Stomach smooth muscle (tissue), 2 donors: Measurements from ENCODE around the gene SMAD6.

Experiments
- H3K27ac ChIP-seq: one replicate; pipeline ENCODE4 v1.7.0; 2013; ENCODE audit warnings: mild to moderate bottlenecking, low read length, inconsistent platforms
- H3K27me3 ChIP-seq, 2 donors: one replicate each; pipeline ENCODE4 v1.7.0; 2013; ENCODE audit warnings: low read length in 2 of 2; ENCODE audit not compliant: insufficient read depth in 2 of 2, control insufficient read depth in 1 of 2
- H3K36me3 ChIP-seq, 2 donors: one replicate each; pipeline ENCODE4 v1.7.0; 2013; ENCODE audit warnings: low read length in 2 of 2; ENCODE audit not compliant: control insufficient read depth in 2 of 2, insufficient read depth in 2 of 2
- H3K4me1 ChIP-seq: one replicate; pipeline ENCODE4 v1.7.0; 2013; ENCODE audit warnings: low read length; ENCODE audit not compliant: control insufficient read depth, insufficient read depth
- H3K4me3 ChIP-seq, 2 donors: one replicate each; pipeline ENCODE4 v1.7.0; 2013; ENCODE audit warnings: low read length in 2 of 2
- H3K9ac ChIP-seq, 2 donors: one replicate each; pipeline ENCODE4 v1.7.0; 2013; ENCODE audit warnings: low read length in 2 of 2, mild to moderate bottlenecking in 1 of 2
- H3K9me3 ChIP-seq, 2 donors: one replicate each; pipeline ENCODE4 v1.7.0; 2013; ENCODE audit warnings: low read length in 2 of 2; ENCODE audit not compliant: control insufficient read depth in 2 of 2
- donor health status: healthy.
- donor health status: Pancreatic carcinoma.

Gene SMAD6

DNA sequence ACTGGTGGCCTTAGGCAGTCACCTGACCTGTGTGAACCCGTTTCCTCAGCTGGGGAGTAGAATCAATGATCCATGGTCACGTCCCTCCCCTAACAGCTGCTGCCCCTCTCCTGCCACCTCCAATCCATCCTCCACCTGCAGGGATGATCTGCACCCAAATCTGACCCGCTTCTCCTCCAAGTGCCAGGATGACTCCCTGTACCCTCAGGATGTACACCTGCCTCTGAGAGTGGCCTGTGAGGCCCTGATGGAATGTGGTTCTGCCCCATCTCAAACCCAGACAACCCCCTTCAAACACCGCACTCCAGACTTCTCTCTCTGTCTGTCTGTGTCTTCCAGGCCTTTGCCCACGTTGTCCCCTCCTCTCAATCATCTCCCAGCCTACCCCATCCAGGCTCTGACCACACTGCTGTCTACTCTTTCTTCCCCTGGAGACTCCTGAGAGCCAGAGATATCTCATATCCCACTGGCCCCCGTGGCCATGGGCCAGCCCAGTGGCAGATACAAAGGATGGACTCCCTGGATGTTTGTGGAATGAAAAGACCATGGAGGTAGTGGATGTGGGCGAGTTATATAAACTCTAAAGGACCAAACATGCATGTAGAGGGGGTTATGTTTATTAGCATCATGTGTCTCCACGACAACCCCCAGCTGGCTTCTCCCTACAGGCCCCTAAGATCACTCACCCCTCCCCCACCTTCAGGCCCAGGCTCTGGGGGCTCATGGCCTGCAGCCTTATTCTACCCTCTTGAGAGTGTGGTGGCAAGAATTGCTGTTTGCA, 84.9 kb downstream of the SMAD6 start:
- no peaks in the 10 kb centered on the region for H3K36me3 ChIP-seq
- H3K27me3 ChIP-seq: no peaks in the 10 kb centered on the region
- H3K4me1 ChIP-seq: peaks cover 7% of the 10 kb centered on the region
- H3K9me3 ChIP-seq: no peaks in the 10 kb centered on the region
- no peak overlapping the region for H3K4me3 ChIP-seq
- H3K27ac ChIP-seq: no peak overlapping the region
- no peak overlapping the region for H3K9ac ChIP-seq

DNA sequence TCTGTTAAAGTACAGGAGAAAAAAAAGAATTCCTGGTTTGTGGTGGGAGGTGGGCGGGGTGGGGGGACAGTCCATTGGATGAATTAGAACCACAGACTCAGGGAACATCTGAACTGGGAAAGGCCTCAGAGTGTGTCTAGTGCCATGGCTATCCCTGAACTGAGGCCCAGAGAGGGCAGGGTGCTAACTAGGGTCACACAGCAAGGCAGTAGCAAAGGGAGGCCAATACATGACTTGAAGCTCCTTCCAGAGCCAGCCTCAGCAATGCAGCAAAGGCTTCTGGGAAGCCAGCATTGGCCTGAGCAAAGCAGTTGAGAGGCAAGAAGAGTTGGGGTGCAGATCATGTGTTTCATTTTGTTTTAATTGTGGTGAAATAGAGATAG, 85.4 kb downstream of the SMAD6 start:
- peaks cover 7% of the 10 kb centered on the region for H3K4me1 ChIP-seq
- no peak overlapping the region for H3K4me3 ChIP-seq
- H3K9ac ChIP-seq: no peak overlapping the region
- H3K27me3 ChIP-seq: no peaks in the 10 kb centered on the region
- H3K27ac ChIP-seq: no peak overlapping the region
- H3K9me3 ChIP-seq: no peaks in the 10 kb centered on the region
- H3K36me3 ChIP-seq: no peaks in the 10 kb centered on the region

DNA sequence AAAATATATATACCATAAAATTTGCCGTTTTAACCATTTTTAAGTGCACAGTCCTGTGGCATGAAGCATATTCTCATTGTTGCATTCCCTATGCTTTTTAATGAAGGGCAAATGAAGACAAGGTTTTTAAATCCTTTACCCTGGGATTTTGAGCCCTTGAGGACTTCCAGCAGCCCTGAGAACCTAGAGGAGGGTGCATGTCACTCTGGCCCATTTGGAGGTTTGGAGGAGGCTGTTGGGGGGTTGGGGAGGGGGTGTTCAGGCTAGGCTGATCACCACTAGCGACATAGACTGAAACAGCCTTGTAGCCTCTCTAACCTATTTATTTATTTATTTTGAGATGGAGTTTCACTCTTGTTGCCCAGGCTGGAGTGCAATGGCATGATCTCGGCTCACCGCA, 86.0 kb downstream of the SMAD6 start:
- Histone ChIP-seq H3K9ac (no peak overlapping the region), H3K4me1 (peaks cover 7% of the 10 kb centered on the region), H3K27me3 (no peaks in the 10 kb centered on the region), H3K9me3 (no peaks in the 10 kb centered on the region), H3K27ac (no peak overlapping the region), H3K4me3 (no peak overlapping the region), H3K36me3 (no peaks in the 10 kb centered on the region)

DNA sequence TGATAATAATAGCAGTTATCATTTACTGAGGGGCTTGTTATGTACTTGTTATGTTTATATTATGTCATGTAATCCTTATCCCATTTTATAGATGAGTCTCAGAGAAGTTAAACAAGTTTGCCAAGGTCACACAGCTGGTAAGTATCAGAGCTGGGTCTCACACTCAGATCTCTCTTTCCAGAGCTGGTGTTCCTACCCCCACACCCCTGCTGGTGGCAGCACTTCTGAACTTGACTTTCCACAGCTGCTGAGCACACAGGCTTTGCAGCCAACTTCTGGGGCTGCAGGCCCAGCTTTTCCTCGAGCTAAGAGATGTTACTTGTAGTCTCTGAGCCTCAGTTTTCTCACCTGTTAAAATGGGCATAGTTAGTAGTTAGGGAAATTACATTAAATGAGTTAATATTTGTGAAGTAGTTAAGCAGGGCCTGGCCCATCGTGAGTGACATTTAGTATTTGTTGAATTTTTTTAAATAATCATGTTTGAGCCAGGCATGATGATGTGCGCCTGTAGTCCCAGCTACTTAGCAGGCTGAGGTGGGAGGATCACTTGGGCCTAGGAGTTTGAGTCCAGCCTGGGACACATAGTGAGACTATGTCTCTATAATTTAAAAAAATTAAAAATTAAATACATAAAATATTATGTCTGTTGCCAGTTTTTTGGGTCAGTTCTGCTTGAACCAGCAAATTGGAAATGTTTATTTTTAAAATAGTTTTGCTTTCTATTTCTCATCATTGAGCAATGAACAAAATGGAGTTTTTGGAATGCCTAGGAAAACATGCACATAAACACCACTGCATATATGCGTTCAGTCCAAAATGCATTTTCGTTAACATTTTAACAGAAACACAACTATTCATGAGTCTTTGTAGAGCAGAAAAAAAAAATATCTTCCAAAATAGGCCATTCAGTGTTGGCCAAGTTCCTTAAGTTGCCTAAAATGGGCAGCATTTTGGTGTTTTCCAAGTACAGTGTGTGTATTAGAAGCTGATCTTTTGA, 87.3 kb downstream of the SMAD6 start:
- no peak overlapping the region for H3K27ac ChIP-seq
- H3K27me3 ChIP-seq: no peaks in the 10 kb centered on the region
- H3K4me1 ChIP-seq: peaks cover 7% of the 10 kb centered on the region

DNA sequence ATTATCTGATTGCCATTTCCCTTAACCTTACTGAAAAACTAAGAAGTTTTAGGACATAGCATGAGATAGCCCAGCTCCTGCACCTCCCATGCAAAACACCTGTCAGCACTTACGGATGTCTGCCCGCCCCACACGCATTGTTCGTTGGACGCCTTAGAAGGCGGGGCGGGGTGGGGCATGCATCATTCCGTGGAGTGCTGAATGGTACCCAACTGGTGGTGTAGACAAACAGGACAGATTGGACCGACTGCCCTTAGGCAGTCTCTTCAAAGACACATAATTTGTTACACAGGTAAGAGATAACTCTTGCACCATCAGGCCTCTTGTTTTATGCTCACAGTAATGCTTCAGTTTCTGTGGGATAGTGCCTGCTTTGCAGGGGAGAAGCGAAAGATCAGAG, 93.8 kb downstream of the SMAD6 start:
- no peaks in the 10 kb centered on the region for H3K9me3 ChIP-seq
- no peak overlapping the region for H3K9ac ChIP-seq
- no peaks in the 10 kb centered on the region for H3K36me3 ChIP-seq
- no peak overlapping the region for H3K4me3 ChIP-seq
- no peaks in the 10 kb centered on the region for H3K4me1 ChIP-seq
- H3K27ac ChIP-seq: no peak overlapping the region
- H3K27me3 ChIP-seq: peaks cover 0 to 2% of the 10 kb centered on the region in 2 donors

More for the DNA sequence above, 87.3 kb downstream of the SMAD6 start:
- H3K9me3 ChIP-seq: no peaks in the 10 kb centered on the region
- H3K36me3 ChIP-seq: no peaks in the 10 kb centered on the region
- H3K9ac ChIP-seq: no peak overlapping the region
- H3K4me3 ChIP-seq: no peak overlapping the region

DNA sequence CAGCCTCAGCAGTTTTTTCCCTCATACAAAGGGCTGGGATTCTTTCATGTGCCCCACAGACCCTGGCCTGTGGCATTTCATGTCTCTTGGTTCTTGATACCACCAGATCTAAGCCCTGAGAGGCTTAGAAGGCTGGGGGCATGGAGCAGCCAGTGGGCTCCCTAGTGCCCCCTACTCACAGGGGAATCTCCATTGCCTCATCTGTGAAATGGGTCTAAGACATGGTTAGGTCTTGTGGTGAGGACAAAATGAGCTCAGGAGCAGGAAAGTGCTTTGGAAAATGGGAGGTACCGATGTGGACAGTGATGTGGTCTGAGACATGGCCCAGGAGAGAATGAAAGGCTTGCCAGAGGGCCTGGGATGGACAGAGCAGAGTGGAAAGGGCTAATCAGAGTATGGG, 94.3 kb downstream of the SMAD6 start:
- no peak overlapping the region for H3K9ac ChIP-seq
- H3K4me1 ChIP-seq: no peaks in the 10 kb centered on the region

DNA sequence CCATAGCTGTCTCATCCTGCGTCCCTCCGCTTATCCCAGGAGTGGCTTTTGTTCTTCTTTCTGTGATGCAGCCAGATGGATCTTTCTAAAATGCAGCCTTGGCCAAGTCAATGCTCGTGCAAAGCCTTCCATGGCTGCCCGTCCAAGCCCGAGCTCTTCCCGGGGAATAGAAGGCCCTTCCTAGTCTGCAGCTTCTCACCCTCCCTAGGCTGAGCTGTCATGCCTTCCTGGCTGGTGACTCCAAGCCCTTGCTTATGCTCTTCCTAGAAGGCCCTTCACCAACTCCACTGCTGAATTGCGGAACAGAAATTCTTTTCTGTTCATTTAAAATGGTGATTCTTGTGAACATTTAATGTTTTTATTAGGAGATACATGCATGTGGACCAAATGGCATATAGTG, 95.9 kb downstream of the SMAD6 start:
- no peak overlapping the region for H3K4me3 ChIP-seq
- no peaks in the 10 kb centered on the region for H3K36me3 ChIP-seq
- no peak overlapping the region for H3K27ac ChIP-seq
- H3K4me1 ChIP-seq: peaks cover 12% of the 10 kb centered on the region
- peaks cover 0 to 2% of the 10 kb centered on the region in 2 donors for H3K27me3 ChIP-seq
- no peaks in the 10 kb centered on the region for H3K9me3 ChIP-seq
- H3K9ac ChIP-seq: no peak overlapping the region

More for the DNA sequence above, 94.3 kb downstream of the SMAD6 start:
- Histone ChIP-seq H3K9me3 (no peaks in the 10 kb centered on the region), H3K36me3 (no peaks in the 10 kb centered on the region), H3K4me3 (no peak overlapping the region), H3K27ac (no peak overlapping the region), H3K27me3 (peaks cover 0 to 2% of the 10 kb centered on the region in 2 donors)

DNA sequence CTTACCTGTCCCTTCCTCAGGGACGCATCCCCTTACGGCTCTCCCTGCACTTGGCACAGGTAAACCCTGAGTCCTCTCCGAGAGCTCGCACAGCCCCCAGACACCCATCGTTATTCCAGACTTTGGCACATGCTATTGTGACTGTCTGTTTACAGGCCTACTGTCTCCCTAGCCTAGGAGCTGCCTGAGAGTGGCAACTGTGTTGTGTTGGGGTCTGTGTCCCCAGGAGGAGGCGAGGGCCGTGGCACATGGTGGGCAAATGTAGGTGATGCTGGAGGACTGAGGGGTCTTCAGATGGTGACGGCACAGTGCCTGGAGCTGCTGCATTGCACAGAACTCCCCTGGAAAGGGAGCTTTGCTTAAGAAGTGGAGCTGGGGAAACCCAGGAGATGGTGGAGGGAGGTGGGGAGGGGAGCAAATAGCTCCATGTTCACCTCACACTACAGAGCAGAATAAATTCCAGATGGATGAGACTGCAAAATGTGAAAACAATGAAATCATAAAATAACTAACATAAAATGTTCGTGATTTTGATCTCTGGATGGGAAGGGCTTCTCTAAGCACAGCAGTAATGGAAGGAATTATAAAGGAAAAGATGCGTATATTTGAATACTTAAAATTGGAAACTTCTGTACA, 96.5 kb downstream of the SMAD6 start:
- no peak overlapping the region for H3K9ac ChIP-seq
- no peaks in the 10 kb centered on the region for H3K36me3 ChIP-seq
- H3K27me3 ChIP-seq: peaks cover 0 to 2% of the 10 kb centered on the region in 2 donors
- H3K9me3 ChIP-seq: no peaks in the 10 kb centered on the region
- H3K4me3 ChIP-seq: no peak overlapping the region
- no peak overlapping the region for H3K27ac ChIP-seq
- peaks cover 18% of the 10 kb centered on the region for H3K4me1 ChIP-seq

DNA sequence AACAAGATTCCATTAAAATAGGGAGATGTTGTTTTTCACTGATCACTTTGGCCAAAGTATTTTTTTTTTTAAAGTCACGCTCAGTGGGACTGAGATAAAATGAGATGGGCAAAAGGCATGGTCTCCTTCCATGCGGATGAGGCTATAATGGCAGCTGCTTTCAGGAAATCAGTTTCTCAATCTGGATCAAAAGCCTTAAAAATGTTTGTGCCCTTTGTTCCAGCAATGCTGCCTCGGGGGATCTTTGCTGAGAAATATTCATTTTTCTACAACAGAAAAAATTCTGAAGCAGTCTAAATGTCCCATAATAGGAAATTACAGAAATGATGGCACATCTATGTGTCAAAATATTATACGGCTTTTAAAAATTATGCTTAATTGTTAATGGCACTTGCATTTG, 97.2 kb downstream of the SMAD6 start:
- no peaks in the 10 kb centered on the region for H3K36me3 ChIP-seq

DNA sequence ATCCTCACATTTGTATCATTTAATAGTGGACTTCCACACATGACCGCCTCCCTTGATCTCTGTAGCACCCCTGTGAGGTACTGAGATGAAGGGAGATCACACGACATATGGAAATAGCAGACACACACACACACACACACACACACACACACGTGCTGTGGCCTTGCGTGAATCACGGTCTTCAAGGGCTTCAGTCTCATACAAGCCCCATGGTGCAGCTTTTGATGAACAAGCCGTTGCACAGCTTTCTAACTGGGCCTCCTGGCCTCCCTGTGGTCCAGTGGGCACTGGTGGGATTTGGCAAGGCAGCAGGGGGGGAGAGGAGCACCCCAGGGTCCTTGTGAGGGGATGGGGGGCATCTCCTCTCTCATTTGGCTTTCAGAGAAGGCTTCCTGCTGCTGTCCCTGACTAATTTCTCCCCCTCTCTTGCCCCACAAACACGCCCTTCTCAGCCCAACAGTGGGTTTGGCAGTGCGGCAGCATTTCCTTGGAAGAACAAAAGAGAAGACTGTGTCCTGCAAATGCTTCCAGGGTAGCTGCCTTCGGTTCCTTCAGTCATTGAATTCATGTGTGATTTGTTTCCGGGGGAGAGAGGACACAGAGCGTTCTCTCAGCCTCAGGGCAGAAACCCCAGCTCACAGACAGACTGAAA, 98.7 kb downstream of the SMAD6 start:
- Histone ChIP-seq H3K4me3 (no peak overlapping the region), H3K27ac (no peak overlapping the region), H3K9me3 (no peaks in the 10 kb centered on the region), H3K36me3 (no peaks in the 10 kb centered on the region), H3K4me1 (peaks cover 21% of the 10 kb centered on the region), H3K27me3 (peaks cover 0 to 2% of the 10 kb centered on the region in 2 donors), H3K9ac (no peak overlapping the region)

More for the DNA sequence above, 97.2 kb downstream of the SMAD6 start:
- Histone ChIP-seq H3K9me3 (no peaks in the 10 kb centered on the region), H3K27ac (no peak overlapping the region), H3K4me1 (peaks cover 21% of the 10 kb centered on the region), H3K4me3 (no peak overlapping the region), H3K9ac (no peak overlapping the region), H3K27me3 (peaks cover 0 to 2% of the 10 kb centered on the region in 2 donors)
